ENCODE data around the gene SDF4.
"Not testable (repeated sequence)": the region's sequence is repeated elsewhere in the genome, so short reads cannot be mapped to it uniquely, and the experiment has no call there.

SDF4 gene

GRCh38 chr1:1196431-1197187 is 35.2 kb downstream of the SDF4 start:
- DNase-seq = no peak

DNA sequence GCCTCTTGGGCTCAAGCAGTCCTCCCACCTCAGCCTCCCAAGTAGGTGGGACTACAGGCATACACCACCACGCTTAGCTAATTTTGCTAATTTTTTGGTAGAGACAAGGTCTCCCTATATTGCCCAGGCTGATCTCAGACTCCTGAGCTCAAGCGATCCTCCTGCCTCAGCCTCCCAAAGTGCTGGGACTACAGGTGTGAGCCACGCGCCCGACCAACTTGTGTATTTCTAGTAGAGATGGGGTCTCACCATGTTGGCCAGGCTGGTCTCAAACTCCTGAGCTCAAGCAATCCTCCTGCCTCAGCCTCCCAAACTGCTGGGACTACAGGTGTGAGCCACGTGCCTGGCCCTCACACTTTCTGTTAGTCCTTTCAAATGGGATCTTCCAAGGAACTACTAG is 36.1 kb downstream of the SDF4 start:
- DNase-seq = not testable (repeated sequence)

- no peak for DNase-seq
These were observed 37.1 kb downstream of the SDF4 start for GRCh38 chr1:1194723-1195122.

DNA sequence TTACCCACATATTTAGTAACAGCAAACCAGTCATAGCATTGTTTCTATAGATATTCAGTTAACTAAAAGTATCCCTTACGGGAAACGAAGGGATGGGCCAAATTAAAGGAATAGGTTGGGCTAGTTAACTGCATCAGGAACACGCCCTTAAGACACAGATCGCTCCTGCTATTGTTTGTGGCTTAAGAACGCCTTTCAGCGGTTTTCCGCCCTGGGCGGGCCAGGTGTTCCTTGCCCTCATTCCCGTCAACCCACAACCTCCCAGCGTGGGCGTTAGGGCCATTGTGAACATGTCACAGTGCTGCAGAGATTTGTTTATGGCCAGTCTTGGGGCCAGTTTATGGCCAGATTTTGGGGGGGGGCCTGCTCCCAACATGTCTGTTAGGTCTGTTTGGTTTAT is 40.1 kb downstream of the SDF4 start:
- DNase-seq = no peak

DNA sequence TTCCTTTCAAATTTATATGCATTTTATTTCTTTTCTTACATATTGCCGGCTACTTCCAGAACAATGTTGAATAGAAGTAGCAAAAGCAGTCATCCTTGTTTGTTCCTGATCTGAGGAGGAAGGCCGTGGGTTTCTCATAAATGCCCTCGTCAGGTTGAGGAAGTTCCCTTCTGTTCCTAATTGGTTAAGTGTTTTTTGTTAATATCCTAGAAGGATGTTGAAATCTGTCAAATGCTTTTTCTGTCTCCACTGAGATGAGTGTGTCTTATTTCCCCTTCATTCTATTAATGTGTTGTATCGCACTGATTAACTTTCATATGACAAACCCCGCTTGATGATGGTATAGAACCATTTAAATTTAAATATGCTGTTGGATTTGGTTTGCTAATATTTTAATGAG is 42.7 kb downstream of the SDF4 start:
- DNase-seq = no peak

- DNase-seq = no peak
These were observed 43.9 kb downstream of the SDF4 start for GRCh38 chr1:1187938-1188337.

DNA sequence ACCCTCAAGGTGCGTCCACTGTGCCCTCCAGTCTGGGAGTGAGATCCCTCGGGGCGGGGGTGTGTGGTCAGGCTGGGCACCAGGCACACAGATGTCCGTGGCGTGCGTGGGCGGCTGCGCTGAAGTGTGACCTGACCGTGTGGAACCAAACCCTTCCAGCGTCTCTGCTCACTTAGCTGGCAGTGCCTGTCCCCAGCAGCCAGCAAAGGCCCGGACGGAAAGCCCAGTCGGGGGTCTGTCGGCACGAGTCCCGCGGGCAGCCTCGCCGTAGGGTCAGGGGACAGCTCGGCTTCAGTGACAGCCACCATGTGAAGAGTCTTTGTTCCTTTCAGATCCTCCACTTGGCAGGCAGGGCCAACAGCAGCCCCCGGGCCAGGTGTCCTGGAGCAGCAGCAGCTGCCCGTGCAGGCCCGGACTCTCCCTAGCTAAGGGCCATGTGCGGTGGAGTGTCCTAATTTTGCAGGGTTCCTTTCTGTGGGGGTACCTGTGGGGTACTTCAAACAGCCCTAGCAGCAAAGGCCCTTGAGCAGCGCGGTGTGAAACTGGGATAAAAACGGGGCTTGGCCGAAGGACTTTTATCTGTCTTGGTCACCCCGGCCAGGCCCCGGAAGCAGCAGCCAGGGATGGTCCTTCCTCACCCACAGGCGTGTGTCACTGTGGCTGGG is 46.6 kb downstream of the SDF4 start:
- no peak for DNase-seq

- no peak for DNase-seq
These were observed 47.7 kb downstream of the SDF4 start for GRCh38 chr1:1183833-1184775.

GRCh38 chr1:1183221-1183747 is 48.5 kb downstream of the SDF4 start:
- DNase-seq = no peak

DNA sequence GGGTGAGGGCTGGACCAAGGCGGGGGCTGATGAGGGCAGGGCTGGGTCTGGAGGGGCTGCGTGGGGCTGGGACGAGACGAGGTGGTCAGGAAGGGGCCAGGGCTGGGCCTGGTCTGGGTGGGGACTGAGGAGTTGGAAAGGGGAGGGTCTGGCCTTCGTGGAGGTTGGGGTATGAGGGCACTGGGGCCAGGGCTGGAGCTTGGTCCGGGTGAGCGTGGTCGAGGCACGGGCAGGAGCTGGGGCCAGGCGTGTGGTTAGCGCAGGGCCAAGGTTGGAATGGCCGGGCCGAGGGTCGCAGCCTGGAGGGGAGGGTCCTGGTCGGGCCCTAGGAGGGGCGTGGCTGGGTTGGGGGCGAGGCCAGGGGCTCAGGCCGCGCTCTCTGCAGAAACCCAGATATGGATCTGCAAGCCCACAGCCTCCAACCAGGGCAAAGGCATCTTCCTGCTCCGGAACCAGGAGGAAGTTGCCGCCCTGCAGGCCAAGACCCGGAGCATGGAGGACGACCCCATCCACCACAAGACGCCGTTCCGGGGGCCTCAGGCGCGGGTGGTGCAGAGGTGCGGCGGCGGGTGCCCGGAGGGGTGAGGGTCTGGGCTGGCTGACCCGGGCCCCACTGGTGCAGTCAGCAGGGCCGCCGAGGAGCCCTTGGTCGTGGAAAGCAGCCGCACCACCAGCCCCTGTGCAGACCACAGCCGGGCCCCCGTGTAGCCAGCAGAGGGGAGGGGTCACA is 49.1 kb downstream of the SDF4 start:
- DNase-seq = no peak

DNA sequence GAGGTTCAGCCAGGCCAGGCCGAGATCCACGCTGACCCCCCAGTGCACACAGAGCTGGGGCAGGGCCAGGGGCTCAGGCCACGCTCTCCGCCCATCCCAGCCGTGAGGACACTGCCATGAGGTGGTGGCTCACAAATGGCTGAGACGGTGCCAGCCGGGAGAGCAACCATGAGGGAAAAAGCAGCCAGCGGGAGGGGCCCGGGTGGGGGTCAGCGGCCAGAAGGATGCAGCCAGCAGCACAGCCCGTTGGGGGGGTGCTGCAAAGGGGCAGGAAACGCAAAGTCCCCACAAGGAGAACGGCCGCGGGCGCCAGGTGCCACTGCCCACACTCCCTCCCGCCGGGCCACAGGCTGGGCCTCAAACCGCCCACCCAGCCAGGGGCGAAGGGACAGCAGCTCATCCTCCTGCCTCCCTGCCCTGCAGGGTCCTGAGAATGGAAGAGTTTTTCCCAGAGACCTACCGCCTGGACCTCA is 49.8 kb downstream of the SDF4 start:
- no peak for DNase-seq

DNA sequence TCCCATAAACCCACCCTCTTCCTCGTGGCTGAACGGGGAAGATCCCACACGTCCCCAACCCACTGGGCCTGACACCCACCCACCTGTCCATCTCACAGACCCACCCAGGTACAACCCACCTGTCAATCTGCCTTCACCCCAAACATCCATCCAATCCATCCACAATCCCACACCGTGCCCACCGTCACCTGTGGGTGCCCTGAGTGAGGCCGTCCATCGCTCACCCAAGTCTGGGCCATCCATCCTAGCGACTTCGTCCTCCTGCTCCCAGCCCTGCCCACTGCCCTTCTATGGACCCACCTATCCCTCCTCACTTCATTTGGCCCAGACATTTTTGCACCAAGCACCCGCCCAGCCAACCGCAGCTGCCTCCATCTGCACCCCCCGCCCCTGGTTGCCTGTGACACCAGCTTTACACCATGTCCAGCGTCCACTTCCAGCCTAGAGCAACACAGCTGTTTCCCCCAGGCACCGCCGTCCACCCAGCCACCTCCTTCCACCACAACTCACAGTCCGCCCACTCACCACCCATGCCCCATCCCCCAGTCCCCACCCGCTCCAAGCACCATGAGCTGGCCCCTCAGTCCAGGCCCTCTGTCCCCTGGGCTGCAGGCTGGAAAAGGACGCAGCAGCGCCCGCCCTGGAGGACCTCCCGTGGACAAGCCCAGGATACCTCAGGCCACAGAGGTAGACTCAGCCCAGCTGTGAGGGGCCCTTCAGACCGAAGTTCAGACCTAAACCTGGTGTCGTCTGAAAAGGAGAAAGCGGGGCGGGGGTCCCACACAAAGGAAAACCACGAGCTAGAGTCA is 50.5 kb downstream of the SDF4 start:
- DNase-seq = no peak

DNA sequence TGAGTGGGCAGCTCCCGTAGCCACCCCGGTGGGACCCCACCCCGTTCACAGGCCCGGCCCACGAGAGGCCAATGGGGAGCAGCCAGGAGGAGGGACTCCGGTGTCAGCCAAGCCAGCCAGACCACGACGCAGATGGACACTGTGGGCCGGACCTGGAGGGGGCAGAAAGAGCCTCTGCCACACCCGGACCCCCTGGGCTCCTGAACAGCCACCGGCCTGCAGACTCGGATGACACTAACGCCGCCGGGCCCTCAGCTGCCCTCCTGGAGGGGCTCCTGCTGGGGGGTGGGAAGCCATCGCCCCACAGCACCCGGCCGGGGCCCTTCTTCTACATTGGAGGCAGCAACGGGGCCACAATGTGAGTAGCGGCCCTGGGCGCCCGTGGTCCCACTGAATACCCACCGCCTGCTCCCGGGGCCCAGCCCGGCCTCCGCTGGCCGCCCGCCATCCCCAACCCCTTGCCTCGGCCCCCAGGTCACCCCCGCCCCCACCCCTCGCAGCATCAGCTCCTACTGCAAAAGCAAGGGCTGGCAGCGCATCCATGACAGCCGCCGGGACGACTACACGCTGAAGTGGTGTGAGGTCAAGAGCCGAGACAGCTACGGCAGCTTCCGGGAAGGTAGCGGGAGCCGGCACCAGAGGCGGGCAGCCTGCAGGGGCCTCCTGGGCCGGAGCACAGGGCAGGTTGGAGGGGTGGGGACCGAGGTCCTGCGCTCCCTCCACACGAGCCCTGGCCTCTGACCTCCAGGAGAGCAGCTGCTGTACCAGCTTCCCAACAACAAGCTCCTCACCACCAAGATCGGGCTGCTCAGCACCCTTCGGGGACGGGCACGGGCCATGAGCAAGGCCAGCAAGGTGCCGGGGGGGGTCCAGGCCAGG is 51.6 kb downstream of the SDF4 start:
- no peak for DNase-seq

DNA sequence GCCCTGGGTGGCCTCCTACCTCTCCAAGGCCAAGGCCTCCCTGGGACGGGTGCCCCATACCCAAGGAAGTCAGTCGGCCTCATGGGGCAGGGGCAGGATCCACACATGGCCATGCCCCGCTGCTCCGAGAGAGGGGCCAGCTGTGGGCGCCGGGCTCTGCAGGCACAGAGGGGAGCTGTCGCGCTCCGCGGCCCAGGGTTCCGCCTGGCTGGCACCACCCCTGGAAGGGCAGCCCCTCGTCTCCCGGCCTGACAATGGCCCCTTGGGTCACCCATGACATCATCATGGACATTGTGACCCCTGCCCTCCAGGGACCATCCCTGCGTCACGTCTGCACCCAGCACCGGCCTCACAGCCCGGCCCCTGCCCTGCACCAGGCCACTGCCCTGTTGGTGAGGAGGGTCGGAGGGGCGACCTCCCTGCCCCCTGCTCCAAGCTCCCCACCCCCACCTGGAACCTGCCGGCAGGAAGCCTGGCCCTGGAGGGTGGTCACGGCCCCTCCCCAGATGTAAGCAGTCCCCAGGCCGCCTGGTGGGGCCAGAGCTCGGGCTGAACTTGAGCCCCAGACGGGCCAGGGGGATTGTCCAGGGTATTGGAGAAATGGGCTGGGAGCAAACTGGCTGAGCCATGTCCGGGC is 52.3 kb downstream of the SDF4 start:
- DNase-seq = no peak

GRCh38 chr1:1178794-1179331 is 52.9 kb downstream of the SDF4 start:
- DNase-seq = no peak

GRCh38 chr1:1177452-1178206 is 54.2 kb downstream of the SDF4 start:
- no peak for DNase-seq

- DNase-seq = no peak
These were observed 54.9 kb downstream of the SDF4 start for GRCh38 chr1:1176931-1177330.

DNA sequence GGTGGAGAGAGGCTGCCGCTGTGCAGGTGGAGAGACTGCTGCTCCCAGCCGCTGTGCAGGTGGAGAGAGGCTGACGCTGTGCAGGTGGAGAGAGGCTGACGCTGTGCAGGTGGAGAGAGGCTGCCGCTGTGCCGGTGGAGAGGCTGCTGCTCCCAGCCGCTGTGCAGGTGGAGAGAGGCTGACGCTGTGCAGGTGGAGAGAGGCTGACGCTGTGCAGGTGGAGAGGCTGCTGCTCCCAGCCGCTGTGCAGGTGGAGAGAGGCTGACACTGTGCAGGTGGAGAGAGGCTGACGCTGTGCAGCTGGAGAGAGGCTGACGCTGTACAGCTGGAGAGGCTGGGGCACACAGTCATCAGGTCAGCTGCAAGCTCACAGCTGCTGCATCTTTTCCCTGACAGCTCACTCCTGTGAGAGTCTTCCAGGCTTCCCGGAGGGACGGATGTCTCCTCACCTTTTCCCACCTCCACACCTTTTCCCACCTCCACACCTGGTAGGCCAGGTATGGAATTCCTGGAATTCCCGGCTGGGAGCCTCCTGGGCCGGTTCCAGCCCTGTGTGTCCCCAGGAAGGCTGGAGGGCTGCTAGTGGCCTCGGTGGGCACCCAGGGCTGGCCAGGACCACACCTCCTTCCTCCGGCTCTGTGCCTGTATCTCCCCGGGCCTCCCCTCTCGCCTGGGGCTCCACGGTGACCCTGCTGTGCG is 55.6 kb downstream of the SDF4 start:
- not testable (repeated sequence) for DNase-seq

All from KG1 (cell line).